ENCODE results near the gene PARD3B. TPM values are rescaled to one million over a fixed set of nuclear protein-coding genes. Genes with fewer than 3 reads are reported as not detected.
A peak's percentile ranks its signal among the peaks of the same experiment; 100 is the strongest.

The PARD3B gene
- total and polyA plus RNA-seq, 2 of the 4 experiments (the other 2 are of a cell fraction): 3.3 to 15.6 TPM

- no peaks in the 10 kb centered on the region for H3K27me3 ChIP-seq (ENCODE audit: control insufficient read depth, insufficient read depth, low read length)
- H4K8ac ChIP-seq (ENCODE audit: low read depth in 2 of 2, low read length in 2 of 2): peak overlapping the region; percentile 25 to 57; a peak in 3 of 4 replicates
- H3K4me3 ChIP-seq (ENCODE audit: insufficient read depth, low read depth, low read length): no peak overlapping the region
- H4K91ac ChIP-seq (ENCODE audit: insufficient read depth, low read depth, low read length): peak overlapping the region; percentile 43
- intact Hi-C loops (cut with micrococcal nuclease) (no loop called here), in situ Hi-C loops (cut with MboI; ENCODE audit: low sequenced_read_pairs) (no loop called here), dilution Hi-C loops (cut with HindIII; ENCODE audit: low sequenced_read_pairs, unreplicated experiment) (no loop called here)
- peaks cover 21 to 22% of the 10 kb centered on the region in 2 experiments for H3K79me1 ChIP-seq (ENCODE audit: low read depth in 1 of 2, low read length in 2 of 2)
- H3K36me3 ChIP-seq (ENCODE audit: control insufficient read depth, insufficient read depth, low read length): no peaks in the 10 kb centered on the region
- no peak overlapping the region; the same call in 2 of the 3 replicates for H2BK15ac ChIP-seq (ENCODE audit: low read depth, low read length)
- H3K4ac ChIP-seq (ENCODE audit: low read depth, low read length): peak overlapping the region; percentile 55
- peak overlapping the region; percentile 64 for H2BK20ac ChIP-seq (ENCODE audit: low read depth, low read length)
- 0 out of 2 replicates have a peak overlapping the region, but pooled peaks have one; percentile 61 for H3K14ac ChIP-seq (replicated peaks; ENCODE audit: low read depth, low read length)
- H3K56ac ChIP-seq (ENCODE audit: extremely low read depth, insufficient read depth, low read length): peak overlapping the region; percentile 29; the same call in 1 of the 2 replicates
- H3K4me2 ChIP-seq (ENCODE audit: low read depth, low read length): no peak overlapping the region
- H2BK5ac ChIP-seq (ENCODE audit: low read depth, low read length, poor library complexity, severe bottlenecking): no peak overlapping the region
- DNase-seq: peak; percentile 59
- peaks cover 3% of the 10 kb centered on the region; the same call in 1 of the 2 replicates for H4K20me1 ChIP-seq (ENCODE audit: insufficient read depth, low read length)
- no peak overlapping the region for H2AFZ ChIP-seq (replicated peaks; ENCODE audit: low read length, poor library complexity)
- 0 out of 2 replicates have a peak, but pooled peaks cover 1% of the 10 kb centered on the region for H3K4me1 ChIP-seq (ENCODE audit: control insufficient read depth, insufficient read depth, low read length)
- no peaks in the 10 kb centered on the region for H3K9me1 ChIP-seq (ENCODE audit: insufficient read depth, low read length)
- H2AK9ac ChIP-seq (replicated peaks; ENCODE audit: low read depth, low read length, poor library complexity): no peak overlapping the region
- H3K9me3 ChIP-seq (ENCODE audit: control insufficient read depth, insufficient read depth, low read length): no peaks in the 10 kb centered on the region
- peak; percentile 58 for TF ChIP-seq CEBPB (IDR thresholded peaks at IDR 0.05; ENCODE audit: low read depth, low read length)
- TF ChIP-seq ELK1 (IDR thresholded peaks at IDR 0.05; ENCODE audit: borderline replicate concordance, low read depth, low read length): no peak
- H3K23ac ChIP-seq (ENCODE audit: low read depth, low read length): no peak overlapping the region
- peak overlapping the region; percentile 71; the same call in 1 of the 2 replicates for H3K27ac ChIP-seq (ENCODE audit: insufficient read depth, low read length)
- no peak overlapping the region; the same call in 1 of the 2 replicates for H3K18ac ChIP-seq (ENCODE audit: low read depth, low read length)
- no peak overlapping the region; the same call in 1 of the 2 replicates for H4K5ac ChIP-seq (ENCODE audit: low read depth, low read length)
- BruUV-seq (replicated peaks): no TSS peak
- no peak overlapping the region for H3K9ac ChIP-seq (ENCODE audit: low read depth, low read length)
- peak; percentile 44; the same call in 1 of the 2 replicates for ATAC-seq (ENCODE audit: low read depth)
- CTCF ChIA-PET: no interaction called here
- no peak overlapping the region; the same call in 1 of the 2 replicates for H2AK5ac ChIP-seq (ENCODE audit: low read depth, low read length)
- peak overlapping the region; percentile 76 for H2BK120ac ChIP-seq (ENCODE audit: low read depth, low read length)
- POLR2A ChIA-PET (ENCODE audit: unreplicated experiment): no interaction called here
- WGBS, 2 experiments (ENCODE audit: extremely low coverage in 2 of 2, insufficient read length in 1 of 2): no CpG with 5 or more reads among the region's 1 CpG
Measured at GRCh38 chr2:204753841-204754240, 208.6 kb downstream of the PARD3B start.
